ENCODE results near the gene TGM2.

DNA sequence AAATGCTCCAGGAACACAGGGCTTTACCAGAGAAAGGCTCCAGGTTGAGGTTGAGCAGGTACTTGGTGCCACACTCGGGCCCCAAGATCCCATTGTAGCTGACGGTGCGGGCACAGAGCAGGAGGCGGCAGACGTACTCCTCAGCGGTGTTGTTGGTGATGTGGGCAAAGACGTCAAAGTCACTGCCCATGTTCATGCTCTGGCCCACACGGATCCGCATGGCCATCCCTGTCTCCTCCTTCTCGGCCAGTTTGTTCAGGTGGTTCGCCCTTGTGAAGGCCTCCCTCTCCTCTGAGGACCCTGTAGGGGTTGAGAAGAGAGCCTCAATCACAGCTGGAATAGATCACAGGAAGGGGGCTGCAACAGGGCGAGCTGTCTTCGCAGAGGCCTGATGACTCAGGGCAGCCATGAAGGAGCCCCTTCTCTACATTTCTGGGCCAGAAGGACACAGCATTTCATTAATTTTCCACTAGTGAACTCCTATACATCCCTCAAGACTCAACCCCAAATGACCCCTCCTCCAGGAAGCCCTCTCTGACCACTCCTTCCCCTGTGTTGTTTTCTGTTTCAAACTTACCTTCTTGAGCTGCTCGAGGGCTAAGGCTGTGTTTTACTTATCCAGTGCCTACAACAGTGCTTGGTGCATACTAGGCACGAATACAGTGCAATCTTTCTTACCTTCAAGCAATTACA is 26.8 kb downstream of the TGM2 start:
- TF ChIP-seq ZFP30 (CRISPR knock-in tag; IDR thresholded peaks at IDR 0.05) (no peak), PATZ1 (CRISPR knock-in tag; IDR thresholded peaks at IDR 0.05; ENCODE audit: borderline replicate concordance) (no peak), GLIS3 (CRISPR knock-in tag; IDR thresholded peaks at IDR 0.05) (no peak), ARNTL (CRISPR knock-in tag; IDR thresholded peaks at IDR 0.05; ENCODE audit: borderline replicate concordance, low read depth) (no peak), BACH2 (CRISPR knock-in tag; IDR thresholded peaks at IDR 0.05; ENCODE audit: borderline replicate concordance) (no peak), CSDC2 (CRISPR knock-in tag; IDR thresholded peaks at IDR 0.05) (no peak)
- TF ChIP-seq, protein P1, sequence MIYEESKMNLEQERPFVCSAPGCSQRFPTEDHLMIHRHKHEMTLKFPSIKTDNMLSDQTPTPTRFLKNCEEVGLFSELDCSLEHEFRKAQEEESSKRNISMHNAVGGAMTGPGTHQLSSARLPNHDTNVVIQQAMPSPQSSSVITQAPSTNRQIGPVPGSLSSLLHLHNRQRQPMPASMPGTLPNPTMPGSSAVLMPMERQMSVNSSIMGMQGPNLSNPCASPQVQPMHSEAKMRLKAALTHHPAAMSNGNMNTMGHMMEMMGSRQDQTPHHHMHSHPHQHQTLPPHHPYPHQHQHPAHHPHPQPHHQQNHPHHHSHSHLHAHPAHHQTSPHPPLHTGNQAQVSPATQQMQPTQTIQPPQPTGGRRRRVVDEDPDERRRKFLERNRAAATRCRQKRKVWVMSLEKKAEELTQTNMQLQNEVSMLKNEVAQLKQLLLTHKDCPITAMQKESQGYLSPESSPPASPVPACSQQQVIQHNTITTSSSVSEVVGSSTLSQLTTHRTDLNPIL (CRISPR knock-in tag; IDR thresholded peaks at IDR 0.05; ENCODE audit: low read depth) = no peak
